Measurements from ENCODE around the gene UBE2E3. TPM values are rescaled to one million over a fixed set of nuclear protein-coding genes. Genes with fewer than 3 reads are reported as not detected.

Gene UBE2E3
- total RNA-seq, 1 experiment from 2014 or later: 180 TPM

DNA sequence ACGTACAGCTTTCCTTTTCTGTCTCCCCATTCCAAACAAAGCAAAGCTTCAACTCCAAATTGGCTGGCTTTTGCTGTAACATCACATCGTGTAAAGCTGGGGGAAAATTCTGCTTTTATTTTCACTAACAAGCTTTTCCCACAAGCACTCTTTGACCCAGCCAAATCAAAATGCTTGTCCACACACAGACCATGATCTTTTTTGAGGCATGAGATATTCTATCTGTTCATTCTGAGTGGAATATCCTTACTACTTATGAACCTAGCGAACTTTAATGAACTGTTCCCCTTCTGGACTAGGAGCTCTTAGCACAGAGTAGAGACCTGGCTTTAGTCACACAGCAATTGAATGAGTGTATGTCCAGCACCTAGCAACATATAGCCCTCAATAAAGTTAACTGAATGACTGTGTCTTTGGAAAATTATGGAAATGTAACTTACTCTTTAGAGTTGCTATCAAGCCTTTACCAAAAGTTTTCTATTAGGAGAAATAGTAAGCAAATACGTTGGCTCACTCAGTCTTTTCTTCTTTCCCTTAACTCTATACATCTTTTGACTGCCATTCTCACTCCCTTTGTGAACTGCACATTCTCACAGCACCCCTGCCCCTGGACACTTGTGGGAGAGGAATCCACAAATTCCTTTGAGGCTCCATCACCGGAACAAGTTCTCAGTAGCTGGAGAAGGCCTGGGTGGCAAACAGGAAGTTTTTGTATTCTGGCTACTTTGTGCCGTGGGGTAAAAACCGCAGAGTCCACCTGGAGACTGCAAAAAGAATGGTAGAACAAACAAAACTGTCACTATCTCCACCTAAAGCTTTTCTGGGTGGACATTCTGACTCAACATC is 1.3 kb upstream of the UBE2E3 start:
- Histone ChIP-seq H2AFZ (peak overlapping the region; percentile 79), H4K20me1 (ENCODE audit: insufficient read depth) (no peaks in the 10 kb centered on the region), H3K9me2 (ENCODE audit: insufficient read depth) (no peaks in the 10 kb centered on the region), H3K27ac (peak overlapping the region; percentile 86), H3K27me3 (ENCODE audit: insufficient read depth, low read depth) (no peaks in the 10 kb centered on the region), H3K36me3 (ENCODE audit: low read depth) (peaks cover 17% of the 10 kb centered on the region), H3K79me2 (ENCODE audit: low read depth) (peaks cover 30% of the 10 kb centered on the region), H3K4me3 (peak overlapping the region; percentile 56), H3K4me1 (replicated peaks; ENCODE audit: insufficient read depth) (peaks cover 35% of the 10 kb centered on the region), H3K4me2 (peak overlapping the region; percentile 72), H3F3A (ENCODE audit: insufficient read depth, low read depth) (peaks cover 23% of the 10 kb centered on the region), H3K9me3 (ENCODE audit: insufficient read depth, low read depth) (no peaks in the 10 kb centered on the region)
- ChIA-PET POLR2A (ENCODE audit: unreplicated experiment) (interaction anchor here (0.6 to 0.8 kb wide), 6 partner anchors 11 to 807 kb away, joined by 3 to 7 read pairs (median 4); no protein-coding TSS in a partner anchor), CTCF (interaction anchor here (0.5 to 1.0 kb wide), 5 partner anchors 619 to 1690 kb away, joined by 3 to 9 read pairs (median 5); no protein-coding TSS in a partner anchor)
- peak; percentile 75 to 92 for DNase-seq
- intact Hi-C loops (cut with micrococcal nuclease; ENCODE audit: unreplicated experiment): loop anchor here (1.0 to 5.0 kb wide), 3 partner anchors 87 to 854 kb away; no protein-coding TSS in a partner anchor
- no peak for TF ChIP-seq EZH2 (IDR thresholded peaks at IDR 0.05; ENCODE audit: low read depth)
- TF ChIP-seq, protein P1, sequence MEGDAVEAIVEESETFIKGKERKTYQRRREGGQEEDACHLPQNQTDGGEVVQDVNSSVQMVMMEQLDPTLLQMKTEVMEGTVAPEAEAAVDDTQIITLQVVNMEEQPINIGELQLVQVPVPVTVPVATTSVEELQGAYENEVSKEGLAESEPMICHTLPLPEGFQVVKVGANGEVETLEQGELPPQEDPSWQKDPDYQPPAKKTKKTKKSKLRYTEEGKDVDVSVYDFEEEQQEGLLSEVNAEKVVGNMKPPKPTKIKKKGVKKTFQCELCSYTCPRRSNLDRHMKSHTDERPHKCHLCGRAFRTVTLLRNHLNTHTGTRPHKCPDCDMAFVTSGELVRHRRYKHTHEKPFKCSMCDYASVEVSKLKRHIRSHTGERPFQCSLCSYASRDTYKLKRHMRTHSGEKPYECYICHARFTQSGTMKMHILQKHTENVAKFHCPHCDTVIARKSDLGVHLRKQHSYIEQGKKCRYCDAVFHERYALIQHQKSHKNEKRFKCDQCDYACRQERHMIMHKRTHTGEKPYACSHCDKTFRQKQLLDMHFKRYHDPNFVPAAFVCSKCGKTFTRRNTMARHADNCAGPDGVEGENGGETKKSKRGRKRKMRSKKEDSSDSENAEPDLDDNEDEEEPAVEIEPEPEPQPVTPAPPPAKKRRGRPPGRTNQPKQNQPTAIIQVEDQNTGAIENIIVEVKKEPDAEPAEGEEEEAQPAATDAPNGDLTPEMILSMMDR (conservative IDR thresholded peaks at IDR 0.05): no peak
- TSS peak; percentile 90 for BruUV-seq (replicated peaks)

DNA sequence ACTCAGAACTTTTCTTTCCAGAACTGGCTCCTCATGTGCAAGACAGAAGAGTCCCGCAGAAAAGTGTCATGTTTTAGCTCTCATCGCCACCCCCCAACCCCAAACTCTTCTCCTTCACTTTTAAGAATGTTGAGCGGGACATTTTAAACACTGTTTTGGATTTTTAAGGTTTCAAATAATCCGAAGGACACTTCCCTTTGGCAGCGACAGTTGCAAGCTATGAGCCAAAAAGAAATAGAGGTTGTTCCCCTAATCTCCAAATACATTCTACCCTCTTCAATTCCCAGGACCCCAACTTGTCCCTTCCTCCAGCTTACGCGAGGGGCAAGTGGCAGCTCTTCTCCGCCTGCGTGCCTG is 678 bp upstream of the UBE2E3 start:
- H3K27ac ChIP-seq: peak overlapping the region; percentile 86
- intact Hi-C loops (cut with micrococcal nuclease; ENCODE audit: unreplicated experiment): loop anchor here (1.0 to 10.0 kb wide), 6 partner anchors 87 to 854 kb away; no protein-coding TSS in a partner anchor
- no peaks in the 10 kb centered on the region for H3K27me3 ChIP-seq (ENCODE audit: insufficient read depth, low read depth)
- H3K79me2 ChIP-seq (ENCODE audit: low read depth): peaks cover 36% of the 10 kb centered on the region
- H3K4me2 ChIP-seq: peak overlapping the region; percentile 72
- TF ChIP-seq, protein P1 (conservative IDR thresholded peaks at IDR 0.05): peak; percentile 23; the same call in 1 of the 2 replicates
- no peak for TF ChIP-seq EZH2 (IDR thresholded peaks at IDR 0.05; ENCODE audit: low read depth)
- H3K4me3 ChIP-seq: peak overlapping the region; percentile 56
- peak overlapping the region; percentile 79 for H2AFZ ChIP-seq
- no peaks in the 10 kb centered on the region for H3K9me3 ChIP-seq (ENCODE audit: insufficient read depth, low read depth)
- H3K36me3 ChIP-seq (ENCODE audit: low read depth): peaks cover 23% of the 10 kb centered on the region
- no peaks in the 10 kb centered on the region for H4K20me1 ChIP-seq (ENCODE audit: insufficient read depth)
- H3K4me1 ChIP-seq (replicated peaks; ENCODE audit: insufficient read depth): peaks cover 41% of the 10 kb centered on the region
- H3F3A ChIP-seq (ENCODE audit: insufficient read depth, low read depth): peaks cover 23% of the 10 kb centered on the region
- DNase-seq: no peak
- ChIA-PET CTCF (interaction anchor here (0.6 to 1.0 kb wide), 6 partner anchors 297 to 854 kb away, joined by 3 to 10 read pairs (median 4); no protein-coding TSS in a partner anchor), POLR2A (ENCODE audit: unreplicated experiment) (interaction anchor here (0.6 to 0.8 kb wide), 6 partner anchors 11 to 808 kb away, joined by 3 to 7 read pairs (median 6); no protein-coding TSS in a partner anchor)
- no peaks in the 10 kb centered on the region for H3K9me2 ChIP-seq (ENCODE audit: insufficient read depth)
- BruUV-seq (replicated peaks): no TSS peak

Data from PC-9 (cell line).